KOPT-K1 (cell line): ENCODE data around the gene CGN.

ENCODE experiments used
- H3K27ac ChIP-seq: fragments of 200-600 bp; sonication (generic); 2 replicates; pipeline ENCODE4 v1.5.1; 2016; ENCODE audit warnings: antibody characterized with exemption, mild to moderate bottlenecking, low read depth, low read length; ENCODE audit not compliant: poor library complexity, severe bottlenecking
- H3K36me3 ChIP-seq: fragments of 200-600 bp; sonication (generic); 2 replicates; pipeline ENCODE4 v1.5.1; 2017; ENCODE audit warnings: antibody characterized with exemption, mild to moderate bottlenecking, low read length, moderate library complexity; ENCODE audit not compliant: insufficient read depth
- H3K9me3 ChIP-seq: fragments of 200-600 bp; sonication (generic); 2 replicates; pipeline ENCODE4 v1.5.1; 2017; ENCODE audit warnings: antibody characterized with exemption, low read length, mild to moderate bottlenecking; ENCODE audit not compliant: insufficient read depth, poor library complexity, severe bottlenecking

Gene CGN

DNA sequence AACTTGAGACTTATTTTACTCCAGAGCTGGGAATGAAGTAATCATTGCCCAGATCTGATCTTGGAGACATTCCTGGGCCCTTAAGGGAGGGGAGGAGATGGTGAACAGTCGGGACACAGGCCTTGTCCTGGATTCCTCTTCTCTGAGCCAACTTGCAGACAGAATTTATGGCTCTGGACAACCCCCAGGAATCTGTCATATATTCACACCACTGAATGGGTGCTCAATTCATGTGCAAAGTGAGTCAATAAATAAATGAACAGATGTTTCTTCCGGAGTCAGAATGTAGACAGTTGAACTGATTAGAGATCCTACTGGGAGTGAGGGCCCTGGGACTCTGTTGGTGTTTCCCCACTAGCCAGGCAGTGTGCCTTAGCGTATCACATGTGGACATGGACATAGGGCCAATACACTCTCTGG is 31.5 kb downstream of the CGN start:
- no peak overlapping the region for H3K27ac ChIP-seq
- no peaks in the 10 kb centered on the region for H3K9me3 ChIP-seq
- H3K36me3 ChIP-seq, result no peaks in the 10 kb centered on the region

DNA sequence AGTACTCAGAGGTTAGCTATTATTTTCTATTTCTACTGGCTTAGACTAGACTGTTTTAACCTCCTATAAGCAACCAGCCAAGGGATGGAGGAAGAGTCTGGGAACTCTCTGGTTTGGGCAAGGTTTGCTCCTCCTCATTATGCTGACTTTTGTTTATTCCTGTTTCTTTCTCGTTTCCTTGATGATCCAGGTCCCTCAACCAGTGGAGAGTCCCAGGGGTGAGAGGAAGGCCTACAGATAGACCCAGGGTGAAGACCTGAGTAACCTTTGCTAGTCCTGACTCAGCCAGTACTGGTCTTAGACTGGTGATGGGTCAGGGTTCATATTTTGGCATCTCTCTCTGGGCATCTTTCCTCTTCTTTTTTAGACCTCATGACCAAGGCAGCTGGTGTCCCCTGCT is 34.4 kb downstream of the CGN start:
- no peaks in the 10 kb centered on the region for H3K9me3 ChIP-seq
- no peaks in the 10 kb centered on the region for H3K36me3 ChIP-seq
- H3K27ac ChIP-seq, result no peak overlapping the region

DNA sequence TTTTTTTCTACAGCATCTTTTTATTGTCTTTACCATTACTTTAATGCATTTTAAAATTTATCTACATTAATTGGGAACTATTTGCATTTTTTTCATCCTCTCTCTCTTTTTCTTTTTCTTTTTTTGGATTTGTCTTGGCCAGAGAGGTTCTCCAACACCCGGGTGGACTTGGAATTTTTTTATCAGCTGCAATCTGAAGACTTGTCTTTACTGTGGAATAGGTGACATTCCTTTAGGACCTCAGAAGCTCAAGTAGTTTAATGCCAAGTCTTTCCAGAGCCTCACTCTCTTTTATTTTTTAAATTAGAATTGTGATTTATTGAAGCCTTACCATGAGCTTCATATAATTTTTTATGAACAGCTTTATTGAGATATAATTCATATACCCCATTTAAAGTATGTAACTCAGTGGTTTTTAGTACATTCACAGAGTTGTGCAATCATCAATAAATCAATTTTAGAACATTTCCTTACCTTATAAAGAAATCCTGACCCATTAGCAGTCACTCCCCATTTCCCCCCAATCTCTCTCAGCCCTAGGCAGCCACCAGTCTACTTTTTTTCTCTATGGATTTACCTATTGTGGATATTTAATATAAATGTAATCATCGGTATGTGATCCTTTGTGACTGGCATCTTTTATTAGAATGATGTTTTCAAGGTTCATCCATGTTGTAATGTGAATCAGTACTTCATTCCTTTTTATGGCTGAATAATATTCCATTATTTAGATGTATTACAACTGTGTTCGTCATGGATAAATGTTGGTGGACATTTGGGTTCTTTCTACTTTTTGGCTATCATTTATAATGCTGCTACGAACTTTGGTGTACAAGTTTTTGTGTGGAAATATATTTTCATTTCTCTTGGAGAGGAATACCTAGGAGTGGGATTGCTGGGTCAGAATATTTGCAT is 35.1 kb downstream of the CGN start:
- no peak overlapping the region for H3K27ac ChIP-seq

DNA sequence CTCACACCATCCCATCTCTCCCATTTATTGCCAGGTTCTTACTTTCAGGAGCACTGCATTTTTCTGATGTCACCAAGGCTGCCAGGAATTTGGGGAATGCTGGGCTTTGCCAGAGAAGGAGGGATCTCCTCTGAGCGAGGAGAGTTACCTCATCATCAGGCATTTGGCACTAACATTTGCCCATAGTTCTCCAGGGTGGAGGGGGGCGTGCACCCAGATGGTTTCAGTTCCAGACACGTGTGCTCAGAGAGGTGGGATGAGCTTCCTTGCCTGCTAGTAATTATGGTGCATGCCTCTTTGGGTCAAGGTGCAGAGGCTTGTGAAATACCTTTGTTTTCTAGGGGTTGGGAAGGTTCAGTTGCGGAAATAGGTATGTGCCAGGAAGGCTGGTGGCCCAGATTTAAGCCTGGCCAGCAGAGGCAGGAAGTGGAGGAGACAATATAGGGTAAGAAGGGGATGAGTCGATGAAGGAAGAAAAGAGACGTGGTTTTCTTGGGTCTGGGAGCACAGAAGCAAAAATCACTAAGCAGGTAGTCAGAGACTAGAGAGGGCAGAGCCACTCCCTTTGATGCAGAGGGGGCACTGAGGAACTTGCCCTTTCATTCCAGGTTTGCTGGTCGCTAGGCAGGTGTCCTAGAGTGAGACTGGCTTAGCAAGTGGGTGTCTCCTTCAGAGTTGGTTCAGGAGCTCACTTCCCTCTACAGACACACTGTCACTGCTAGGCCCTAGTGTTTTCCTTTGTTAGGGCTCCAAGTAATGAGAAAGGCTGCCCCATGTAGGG is 36.1 kb downstream of the CGN start:
- Histone ChIP-seq H3K27ac (no peak overlapping the region), H3K9me3 (no peaks in the 10 kb centered on the region), H3K36me3 (no peaks in the 10 kb centered on the region)

More for the DNA sequence above, 35.1 kb downstream of the CGN start:
- Histone ChIP-seq H3K36me3 (no peaks in the 10 kb centered on the region), H3K9me3 (no peaks in the 10 kb centered on the region)

DNA sequence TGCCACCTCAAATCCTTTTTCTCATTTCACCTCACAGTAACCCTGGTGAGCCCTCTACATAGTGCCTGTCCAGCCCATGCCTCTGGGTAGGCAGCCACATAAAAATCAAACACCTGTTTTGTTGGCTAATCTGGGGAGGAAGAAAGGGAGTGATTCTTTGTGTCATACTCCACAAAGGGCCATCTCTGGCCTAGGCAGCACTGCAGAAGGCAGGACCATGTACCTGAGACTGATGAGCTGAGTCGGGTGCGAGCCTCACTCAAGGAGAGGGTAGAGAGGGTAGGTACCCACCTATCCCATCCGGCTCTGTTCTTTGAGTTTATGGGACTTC is 36.7 kb downstream of the CGN start:
- H3K36me3 ChIP-seq, result no peaks in the 10 kb centered on the region
- H3K9me3 ChIP-seq, result no peaks in the 10 kb centered on the region
- no peak overlapping the region for H3K27ac ChIP-seq

DNA sequence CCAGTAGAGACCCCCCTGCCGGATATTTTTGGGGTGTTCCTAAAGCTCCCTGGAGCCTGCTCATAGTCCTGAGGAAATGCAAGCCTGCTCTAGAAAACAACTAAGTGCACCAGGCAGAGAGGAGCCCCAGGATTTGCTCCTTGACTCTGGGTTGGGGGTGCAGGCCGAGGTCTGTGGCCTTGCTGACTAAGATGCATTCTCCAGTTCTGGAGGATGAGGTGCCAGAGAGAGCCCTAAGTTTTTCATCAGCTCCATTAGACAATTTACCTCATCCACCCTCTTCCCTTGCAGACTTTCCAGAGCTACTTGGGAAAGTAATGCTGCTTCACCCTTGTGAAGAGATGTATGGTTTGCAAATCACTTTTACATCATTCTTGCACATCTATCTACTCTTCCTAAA is 38.0 kb downstream of the CGN start:
- H3K9me3 ChIP-seq, result no peaks in the 10 kb centered on the region
- no peak overlapping the region for H3K27ac ChIP-seq
- H3K36me3 ChIP-seq, result no peaks in the 10 kb centered on the region

DNA sequence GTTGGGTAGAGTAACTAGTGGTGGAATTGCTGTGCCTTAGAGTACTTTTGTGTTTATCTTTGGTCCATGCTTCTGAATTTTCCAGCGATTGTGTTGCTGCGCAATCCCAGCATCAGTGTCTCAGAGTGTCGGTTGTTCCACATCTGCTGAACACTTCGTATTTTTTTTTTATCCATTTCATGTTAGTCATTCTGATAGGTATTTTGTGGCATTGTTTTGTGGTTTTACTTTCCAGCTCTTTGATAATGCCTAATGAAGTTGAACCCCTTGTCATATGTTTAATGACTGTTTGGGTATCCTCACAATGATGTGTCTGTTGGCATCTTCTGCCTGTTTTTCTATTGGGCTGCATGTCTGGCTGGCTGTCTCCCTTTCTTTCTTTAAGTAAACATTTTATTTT is 42.5 kb downstream of the CGN start:
- Histone ChIP-seq H3K36me3 (no peaks in the 10 kb centered on the region), H3K27ac (no peak overlapping the region), H3K9me3 (no peaks in the 10 kb centered on the region)

DNA sequence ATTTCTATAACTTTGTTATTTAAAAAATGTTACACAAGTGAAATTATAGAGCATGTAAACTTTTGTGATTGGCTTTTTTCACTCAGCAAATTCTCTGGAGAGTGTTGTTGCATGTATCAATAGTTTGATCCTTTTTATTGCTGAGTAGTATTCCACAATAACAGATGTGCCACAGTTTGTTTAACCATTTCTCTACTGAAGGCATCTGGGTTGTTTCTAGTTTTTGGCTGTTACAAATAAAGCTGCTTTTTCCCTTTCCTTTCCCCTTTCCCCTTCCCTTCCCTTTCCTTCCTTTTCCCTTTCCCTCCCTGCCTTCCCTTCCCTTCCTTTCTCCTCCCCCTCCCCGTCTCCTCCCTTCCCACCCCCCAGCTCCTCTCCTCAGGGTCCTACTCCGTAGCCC is 44.9 kb downstream of the CGN start:
- Histone ChIP-seq H3K36me3 (no peaks in the 10 kb centered on the region), H3K27ac (no peak overlapping the region), H3K9me3 (no peaks in the 10 kb centered on the region)

DNA sequence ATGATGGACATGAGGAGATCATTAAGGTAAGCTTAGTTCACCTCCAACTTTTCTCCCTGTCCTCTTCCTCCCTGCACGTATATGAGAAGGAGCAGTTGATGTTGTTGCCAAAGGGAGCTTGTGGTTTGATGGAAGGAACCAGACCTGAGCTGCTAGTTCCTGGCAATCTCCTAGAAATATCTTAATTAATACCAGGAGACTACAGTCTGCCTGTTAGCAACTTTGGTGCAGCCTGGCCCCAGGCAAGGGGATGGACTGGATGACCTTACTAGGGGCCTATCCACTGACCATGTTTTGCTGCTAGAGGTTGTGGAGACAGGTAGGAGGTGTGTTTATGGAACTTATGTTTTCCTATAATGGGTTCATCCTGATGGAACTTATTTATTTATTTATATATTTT is 51.5 kb downstream of the CGN start:
- Histone ChIP-seq H3K36me3 (no peaks in the 10 kb centered on the region), H3K27ac (no peak overlapping the region), H3K9me3 (no peaks in the 10 kb centered on the region)

DNA sequence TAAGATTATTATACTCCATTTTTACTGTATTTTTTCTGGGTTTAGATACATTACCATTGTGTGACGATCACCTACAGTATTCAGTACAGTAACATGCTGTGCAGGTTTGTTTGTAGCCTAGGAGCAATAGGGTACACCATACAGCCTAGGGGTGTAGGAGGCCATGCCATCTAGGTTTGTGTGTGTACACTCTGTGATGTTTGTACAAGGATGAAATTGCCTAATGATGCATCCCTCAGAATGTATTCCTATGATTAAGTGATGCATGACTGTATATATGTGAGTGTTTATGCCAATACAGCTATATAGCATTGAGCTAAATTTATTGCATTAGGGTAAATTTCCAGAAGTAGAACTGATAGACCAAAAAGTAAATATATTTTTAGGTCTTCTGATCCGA is 52.2 kb downstream of the CGN start:
- no peak overlapping the region for H3K27ac ChIP-seq
- H3K36me3 ChIP-seq, result no peaks in the 10 kb centered on the region

DNA sequence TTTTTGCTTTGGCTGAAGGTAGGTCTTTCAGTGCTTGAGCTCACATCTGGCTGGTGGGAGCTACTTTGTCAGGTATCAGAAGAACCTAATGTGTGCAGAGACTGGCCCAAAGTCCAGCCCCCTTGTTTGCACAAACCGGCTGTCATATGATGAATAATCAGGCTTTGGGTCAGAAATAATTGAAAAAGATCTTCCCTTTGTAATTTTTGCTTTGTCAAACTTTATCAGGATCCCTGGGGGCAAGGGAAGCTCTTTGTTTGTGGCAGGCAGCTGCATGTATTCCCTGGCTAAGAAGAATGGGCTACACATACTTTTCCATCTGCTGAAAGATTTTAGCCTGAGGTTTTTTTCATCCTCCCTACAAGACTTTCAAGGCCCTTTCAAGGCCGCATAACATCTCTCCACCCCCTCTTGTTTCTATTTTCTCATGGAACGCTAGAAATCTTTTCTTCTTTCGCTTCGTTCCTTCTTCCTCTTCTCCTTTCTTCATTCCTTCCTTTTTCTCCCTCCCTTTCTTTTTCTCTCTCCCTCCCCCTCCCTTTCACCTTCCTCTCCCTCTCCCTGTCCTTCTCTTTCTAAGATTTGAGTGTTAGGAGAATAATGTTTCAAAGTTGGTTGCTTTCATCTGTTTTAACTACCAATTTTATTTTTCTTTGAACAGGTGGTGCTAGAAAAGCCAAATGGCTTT is 54.5 kb downstream of the CGN start:
- Histone ChIP-seq H3K27ac (no peak overlapping the region), H3K9me3 (no peaks in the 10 kb centered on the region), H3K36me3 (no peaks in the 10 kb centered on the region)

More for the DNA sequence above, 52.2 kb downstream of the CGN start:
- H3K9me3 ChIP-seq, result no peaks in the 10 kb centered on the region

DNA sequence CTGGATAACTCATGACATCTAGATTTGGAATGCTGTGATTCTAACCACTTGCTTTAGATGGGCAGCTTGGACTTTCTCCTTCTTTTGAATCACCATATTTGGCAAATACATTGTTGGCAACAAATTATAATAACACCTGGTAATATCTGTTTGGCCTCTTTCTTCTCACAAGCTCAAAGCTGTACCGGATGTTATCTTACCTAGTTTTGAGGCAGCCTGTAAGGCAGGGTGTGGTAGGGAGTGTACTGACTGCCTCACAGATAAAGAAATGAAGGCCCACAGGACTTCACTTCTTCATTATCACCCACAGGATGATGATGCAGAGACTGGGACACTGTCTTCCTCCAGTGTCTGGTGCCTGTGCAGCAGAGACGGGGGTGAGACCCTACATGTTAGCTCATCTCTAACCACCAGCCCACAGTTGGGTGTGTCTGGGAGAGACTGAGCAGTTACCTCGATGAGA is 57.5 kb downstream of the CGN start:
- Histone ChIP-seq H3K36me3 (no peaks in the 10 kb centered on the region), H3K27ac (no peak overlapping the region), H3K9me3 (no peaks in the 10 kb centered on the region)

DNA sequence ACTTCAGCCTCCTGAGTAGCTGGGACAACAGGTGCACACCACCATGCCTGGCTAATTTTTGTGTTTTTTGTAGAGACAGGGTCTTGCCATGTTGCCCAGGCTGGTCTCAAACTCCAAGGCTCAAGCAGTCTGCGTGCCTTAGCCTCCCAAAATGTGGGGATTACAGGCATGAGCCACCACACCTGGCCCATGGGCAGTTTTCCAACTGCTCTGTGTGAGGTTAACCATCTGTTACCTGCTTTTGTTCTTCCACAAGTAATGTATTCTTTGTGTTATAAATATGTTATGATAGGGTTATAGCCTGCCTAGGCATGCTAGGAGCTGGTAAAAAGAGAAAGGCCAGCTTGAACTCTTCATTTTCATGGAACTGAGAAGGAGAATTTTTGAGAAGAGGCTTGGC is 59.6 kb downstream of the CGN start:
- Histone ChIP-seq H3K27ac (no peak overlapping the region), H3K36me3 (no peaks in the 10 kb centered on the region), H3K9me3 (no peaks in the 10 kb centered on the region)

DNA sequence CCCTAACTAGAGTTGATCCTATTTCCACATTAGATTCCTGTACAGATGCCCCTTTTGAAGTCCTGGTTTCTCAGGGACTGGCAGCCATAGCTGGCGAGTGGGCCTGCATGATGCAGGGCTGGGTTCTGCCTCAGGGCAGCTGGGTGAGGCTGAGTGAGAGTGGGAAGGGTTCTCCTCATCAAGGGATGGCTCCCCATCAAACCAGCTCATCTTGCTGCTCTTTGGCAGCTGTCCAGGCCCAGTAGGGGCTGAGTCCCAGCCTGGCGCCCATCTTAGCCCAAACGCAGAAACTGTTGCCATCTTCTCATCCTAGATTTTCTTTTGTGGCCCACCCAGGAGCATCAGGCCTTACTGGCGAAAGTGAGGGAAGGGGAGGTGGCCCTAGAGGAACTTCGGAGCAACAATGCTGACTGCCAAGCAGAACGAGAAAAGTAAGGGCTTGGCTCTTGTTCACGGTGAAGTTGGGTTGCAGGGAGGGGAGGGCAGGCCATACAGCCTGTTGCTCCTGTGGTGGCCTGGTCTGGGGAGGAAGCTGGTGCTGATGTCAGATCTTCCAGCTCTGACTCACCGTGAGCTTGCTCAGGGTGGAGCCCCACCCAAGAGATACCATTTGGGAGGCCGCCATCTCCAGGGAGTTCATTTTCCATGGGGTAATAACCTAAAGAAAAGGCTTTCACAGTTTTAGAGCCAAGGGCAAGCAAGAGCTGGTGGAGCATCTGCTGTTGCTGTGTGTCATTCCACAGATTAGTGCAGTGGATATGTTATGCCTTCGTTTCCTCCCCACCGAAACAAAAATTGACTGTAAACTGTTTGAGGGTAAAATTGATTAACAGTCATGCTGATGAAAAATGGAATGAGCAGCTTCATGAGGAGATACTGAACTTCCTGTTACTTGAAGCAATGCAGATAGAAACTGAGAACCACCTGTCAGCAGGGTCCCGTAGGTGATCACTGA is 63.7 kb downstream of the CGN start:
- H3K27ac ChIP-seq, result no peak overlapping the region
- H3K9me3 ChIP-seq, result no peaks in the 10 kb centered on the region
- H3K36me3 ChIP-seq, result no peaks in the 10 kb centered on the region
